ENCODE results near the gene POU2F1.

The POU2F1 gene

DNA sequence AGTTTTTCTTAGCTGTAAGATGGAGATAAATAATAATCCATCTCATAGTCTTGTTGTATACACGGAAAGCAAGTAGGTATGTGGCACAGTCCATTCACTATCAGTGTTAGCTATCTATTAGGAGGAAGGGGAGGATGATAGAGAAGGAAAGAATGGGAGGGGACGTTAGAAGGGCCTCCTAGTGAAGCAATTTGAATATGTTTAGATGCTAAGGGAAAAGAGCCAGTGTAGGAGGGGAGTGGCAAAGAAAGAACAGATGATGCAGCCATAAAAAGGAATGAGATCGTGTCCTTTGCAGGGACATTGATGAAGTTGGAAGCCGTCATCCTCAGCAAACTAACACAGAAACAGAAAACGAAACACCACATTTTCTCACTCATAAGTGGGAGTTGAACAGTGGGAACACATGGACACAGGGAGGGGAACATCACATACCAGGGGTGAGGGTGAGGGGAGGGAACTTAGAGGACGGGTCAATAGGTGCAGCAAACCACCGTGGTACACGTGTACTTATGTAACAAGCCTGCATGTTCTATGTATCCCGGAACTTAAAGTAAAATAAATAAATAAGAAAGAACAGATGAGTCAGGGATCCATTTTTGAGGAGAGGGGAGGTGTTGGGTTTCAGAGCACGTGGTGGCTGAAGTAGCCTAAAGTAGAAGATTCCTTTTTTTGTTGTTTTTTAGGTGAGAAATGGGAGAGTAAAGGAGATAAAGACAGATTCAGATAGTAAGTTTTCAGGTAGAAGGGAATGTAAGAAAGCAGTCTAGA lies 124.1 kb downstream of the POU2F1 start:
- no peaks in the 10 kb centered on the region for H3K27me3 ChIP-seq (replicated peaks; ENCODE audit: control insufficient read depth, insufficient read depth, low read length)
- H3K36me3 ChIP-seq (ENCODE audit: control insufficient read depth, insufficient read depth, low read length) = no peaks in the 10 kb centered on the region
- DNase-seq (ENCODE audit: extremely low read depth, insufficient read length) = no peak
- no peak overlapping the region for H3K4me3 ChIP-seq (replicated peaks; ENCODE audit: low read depth, low read length)
- TF ChIP-seq, protein P1, sequence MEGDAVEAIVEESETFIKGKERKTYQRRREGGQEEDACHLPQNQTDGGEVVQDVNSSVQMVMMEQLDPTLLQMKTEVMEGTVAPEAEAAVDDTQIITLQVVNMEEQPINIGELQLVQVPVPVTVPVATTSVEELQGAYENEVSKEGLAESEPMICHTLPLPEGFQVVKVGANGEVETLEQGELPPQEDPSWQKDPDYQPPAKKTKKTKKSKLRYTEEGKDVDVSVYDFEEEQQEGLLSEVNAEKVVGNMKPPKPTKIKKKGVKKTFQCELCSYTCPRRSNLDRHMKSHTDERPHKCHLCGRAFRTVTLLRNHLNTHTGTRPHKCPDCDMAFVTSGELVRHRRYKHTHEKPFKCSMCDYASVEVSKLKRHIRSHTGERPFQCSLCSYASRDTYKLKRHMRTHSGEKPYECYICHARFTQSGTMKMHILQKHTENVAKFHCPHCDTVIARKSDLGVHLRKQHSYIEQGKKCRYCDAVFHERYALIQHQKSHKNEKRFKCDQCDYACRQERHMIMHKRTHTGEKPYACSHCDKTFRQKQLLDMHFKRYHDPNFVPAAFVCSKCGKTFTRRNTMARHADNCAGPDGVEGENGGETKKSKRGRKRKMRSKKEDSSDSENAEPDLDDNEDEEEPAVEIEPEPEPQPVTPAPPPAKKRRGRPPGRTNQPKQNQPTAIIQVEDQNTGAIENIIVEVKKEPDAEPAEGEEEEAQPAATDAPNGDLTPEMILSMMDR (IDR thresholded peaks at IDR 0.05; ENCODE audit: insufficient read depth, low read length, poor library complexity, severe bottlenecking) = no peak

DNA sequence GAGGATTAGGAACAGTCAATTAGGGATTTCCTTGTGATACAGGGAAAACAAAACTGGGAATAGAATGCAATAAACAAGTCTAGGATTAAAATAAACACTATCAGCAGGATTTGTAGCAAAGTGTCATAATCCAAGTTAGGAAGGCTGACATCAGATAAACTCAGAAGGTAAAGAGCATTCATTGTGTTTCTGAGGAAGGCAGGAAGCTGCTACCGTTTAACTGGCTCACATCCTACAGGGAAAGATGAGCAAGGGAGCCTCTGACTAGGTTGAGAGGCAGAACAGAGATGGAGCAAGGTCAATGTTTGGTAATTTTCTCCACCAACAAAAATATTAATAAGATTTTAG lies 124.7 kb downstream of the POU2F1 start:
- no peaks in the 10 kb centered on the region for H3K36me3 ChIP-seq (ENCODE audit: control insufficient read depth, insufficient read depth, low read length)
- TF ChIP-seq, protein P1 (IDR thresholded peaks at IDR 0.05; ENCODE audit: insufficient read depth, low read length, poor library complexity, severe bottlenecking) = no peak
- no peak overlapping the region for H3K4me3 ChIP-seq (replicated peaks; ENCODE audit: low read depth, low read length)
- no peak for DNase-seq (ENCODE audit: extremely low read depth, insufficient read length)
- no peaks in the 10 kb centered on the region for H3K27me3 ChIP-seq (replicated peaks; ENCODE audit: control insufficient read depth, insufficient read depth, low read length)

DNA sequence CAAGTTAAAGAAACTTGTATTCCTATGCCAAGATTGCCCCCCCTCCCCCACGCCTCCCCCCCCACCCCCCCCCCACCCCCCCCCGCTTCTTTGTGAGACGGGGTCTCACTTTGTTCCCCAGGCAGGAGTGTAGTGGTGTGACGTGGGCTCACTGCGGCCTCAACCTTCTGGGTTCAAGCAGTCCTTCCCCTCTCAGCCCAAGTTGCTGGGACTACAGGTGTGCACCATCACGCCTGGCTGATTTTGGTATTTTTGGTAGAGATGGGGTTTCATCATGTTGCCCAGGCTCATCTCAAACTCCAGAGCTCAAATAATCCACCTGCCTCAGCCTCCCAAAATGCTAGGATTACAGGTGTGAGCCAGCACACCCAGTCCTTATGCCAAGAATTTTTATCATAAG lies 136.6 kb downstream of the POU2F1 start:
- Histone ChIP-seq H3K4me3 (replicated peaks; ENCODE audit: low read depth, low read length) (no peak overlapping the region), H3K27me3 (replicated peaks; ENCODE audit: control insufficient read depth, insufficient read depth, low read length) (no peaks in the 10 kb centered on the region), H3K36me3 (ENCODE audit: control insufficient read depth, insufficient read depth, low read length) (no peaks in the 10 kb centered on the region)
- TF ChIP-seq, protein P1 (IDR thresholded peaks at IDR 0.05; ENCODE audit: insufficient read depth, low read length, poor library complexity, severe bottlenecking) = no peak
- peak; percentile 25 for DNase-seq (ENCODE audit: extremely low read depth, insufficient read length)

DNA sequence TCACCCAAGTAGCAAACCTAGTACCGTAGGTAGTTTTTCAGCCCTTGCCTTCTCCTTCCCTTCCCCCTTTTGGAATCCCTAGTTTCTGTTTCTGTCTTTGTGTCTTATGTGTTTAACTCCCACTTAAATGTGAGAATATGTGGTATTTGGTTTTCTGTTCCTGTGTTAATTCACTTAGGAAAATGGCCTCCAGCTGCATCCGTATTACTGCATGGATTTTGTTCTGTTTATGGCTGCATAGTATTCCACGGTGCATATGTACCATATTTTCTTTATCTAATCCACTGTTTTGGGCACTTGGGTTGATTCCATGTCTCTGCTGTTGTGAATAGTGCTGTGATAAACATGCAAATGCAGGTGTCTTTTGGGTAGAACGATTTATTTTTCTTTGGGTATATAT lies 138.6 kb downstream of the POU2F1 start:
- Histone ChIP-seq H3K36me3 (ENCODE audit: control insufficient read depth, insufficient read depth, low read length) (no peaks in the 10 kb centered on the region), H3K4me3 (replicated peaks; ENCODE audit: low read depth, low read length) (no peak overlapping the region), H3K27me3 (replicated peaks; ENCODE audit: control insufficient read depth, insufficient read depth, low read length) (no peaks in the 10 kb centered on the region)
- no peak for DNase-seq (ENCODE audit: extremely low read depth, insufficient read length)
- TF ChIP-seq, protein P1 (IDR thresholded peaks at IDR 0.05; ENCODE audit: insufficient read depth, low read length, poor library complexity, severe bottlenecking) = no peak

DNA sequence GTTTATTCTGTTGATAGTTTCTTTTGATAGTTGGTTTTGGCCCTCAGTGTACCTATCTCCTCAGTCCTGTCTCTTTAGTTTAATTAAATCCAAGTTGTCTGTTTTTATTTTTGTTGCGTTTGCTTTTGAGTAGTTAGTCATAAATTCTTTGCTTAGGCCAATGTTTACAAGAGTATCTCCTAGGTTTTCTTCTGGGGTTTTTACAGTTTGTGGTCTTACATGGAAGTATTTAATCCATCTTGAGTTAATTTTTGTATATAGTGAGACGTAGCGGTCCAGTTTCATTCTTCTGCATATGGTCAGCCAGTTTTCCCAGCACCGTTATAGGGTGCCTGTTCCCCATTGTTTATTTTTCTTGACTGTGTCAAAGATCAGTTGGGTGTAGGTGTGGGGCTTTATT lies 139.4 kb downstream of the POU2F1 start:
- H3K27me3 ChIP-seq (replicated peaks; ENCODE audit: control insufficient read depth, insufficient read depth, low read length) = no peaks in the 10 kb centered on the region
- H3K36me3 ChIP-seq (ENCODE audit: control insufficient read depth, insufficient read depth, low read length) = no peaks in the 10 kb centered on the region
- no peak for DNase-seq (ENCODE audit: extremely low read depth, insufficient read length)
- TF ChIP-seq, protein P1 (IDR thresholded peaks at IDR 0.05; ENCODE audit: insufficient read depth, low read length, poor library complexity, severe bottlenecking) = no peak
- no peak overlapping the region for H3K4me3 ChIP-seq (replicated peaks; ENCODE audit: low read depth, low read length)

DNA sequence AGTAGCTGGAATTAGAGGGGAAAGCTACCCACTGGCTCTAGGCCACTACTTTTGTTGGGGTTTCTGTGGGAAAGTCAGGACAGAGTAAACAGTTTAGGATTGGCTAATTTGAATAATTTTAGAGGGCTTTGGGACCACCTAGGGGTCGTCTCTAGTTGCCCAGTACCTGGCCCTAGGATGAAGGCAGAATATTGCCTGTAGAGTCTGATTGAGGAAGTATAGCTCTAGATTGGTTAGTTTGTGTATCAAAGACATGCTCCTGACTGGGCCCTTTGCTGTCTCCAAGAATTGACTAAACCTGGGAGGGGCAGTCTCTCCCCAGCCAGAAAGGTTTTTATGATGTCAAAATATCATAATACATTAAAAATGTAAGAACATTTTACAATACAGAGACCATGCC lies 142.0 kb downstream of the POU2F1 start:
- H3K4me3 ChIP-seq (replicated peaks; ENCODE audit: low read depth, low read length) = no peak overlapping the region
- H3K27me3 ChIP-seq (replicated peaks; ENCODE audit: control insufficient read depth, insufficient read depth, low read length) = no peaks in the 10 kb centered on the region
- H3K36me3 ChIP-seq (ENCODE audit: control insufficient read depth, insufficient read depth, low read length) = no peaks in the 10 kb centered on the region
- TF ChIP-seq, protein P1 (IDR thresholded peaks at IDR 0.05; ENCODE audit: insufficient read depth, low read length, poor library complexity, severe bottlenecking) = no peak
- no peak for DNase-seq (ENCODE audit: extremely low read depth, insufficient read length)
